Measurements from ENCODE around the gene IL1B.

- TF ChIP-seq CTCF (IDR thresholded peaks at IDR 0.05; ENCODE audit: low read depth, low read length, poor library complexity, severe bottlenecking) (no peak), EZH2phosphoT487 (IDR thresholded peaks at IDR 0.05; ENCODE audit: borderline replicate concordance, low read length) (no peak)
These were observed 29.3 kb downstream of the IL1B start for GRCh38 chr2:112807233-112807807.

Data from DOHH2 (cell line).